ENCODE results near the gene C17orf78.
"Not testable (repeated sequence)": the region's sequence is repeated elsewhere in the genome, so short reads cannot be mapped to it uniquely, and the experiment has no call there.

C17orf78 gene

DNA sequence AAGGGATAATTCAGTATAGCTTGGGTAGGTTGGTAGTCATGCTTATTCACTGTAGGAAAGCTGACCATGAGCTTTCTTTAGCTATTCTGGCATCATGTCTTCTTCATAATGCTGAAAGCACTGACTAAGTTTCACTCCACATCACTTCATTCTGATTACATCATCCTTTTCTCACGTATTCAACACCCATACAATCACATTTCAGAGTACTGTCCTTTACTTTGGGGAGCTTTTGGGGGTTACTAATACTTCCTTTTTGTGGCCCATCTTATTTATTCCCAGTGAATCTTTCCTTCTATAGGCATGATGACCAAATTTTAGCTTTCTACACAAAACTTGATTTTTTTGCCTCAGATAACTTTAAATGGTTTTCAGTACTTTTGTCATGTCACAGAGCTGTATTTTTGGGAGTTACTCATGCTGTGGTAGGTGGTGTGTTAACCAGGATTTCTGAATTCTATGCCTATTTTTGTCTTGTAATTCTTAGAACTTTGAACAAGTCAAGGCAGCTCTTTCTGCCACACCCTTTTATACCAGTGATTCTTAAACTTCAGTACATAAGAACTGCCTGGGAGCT lies 54.4 kb downstream of the C17orf78 start:
- no peak for DNase-seq

GRCh38 chr17:37432671-37433070 lies 56.9 kb downstream of the C17orf78 start:
- no peak for DNase-seq

GRCh38 chr17:37438141-37438540 lies 62.4 kb downstream of the C17orf78 start:
- DNase-seq, result no peak

DNA sequence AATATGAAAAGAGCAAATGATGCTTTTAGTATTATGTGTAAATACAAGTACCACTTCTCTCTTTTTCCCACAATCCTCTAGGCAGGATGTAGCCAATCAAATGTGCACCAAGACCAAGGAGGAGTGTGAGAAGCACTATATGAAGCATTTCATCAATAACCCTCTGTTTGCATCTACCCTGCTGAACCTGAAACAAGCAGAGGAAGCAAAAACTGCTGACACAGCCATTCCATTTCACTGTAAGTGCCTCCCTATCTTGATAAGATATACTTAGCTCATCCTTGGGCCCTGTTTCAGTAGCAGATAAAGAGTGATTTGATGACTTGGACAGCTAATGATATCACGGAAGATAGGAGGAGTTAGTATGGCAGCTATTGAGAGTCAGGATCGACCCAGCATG lies 64.6 kb downstream of the C17orf78 start:
- no peak for DNase-seq

- DNase-seq, result not testable (repeated sequence)
Observed at GRCh38 chr17:37441369-37442014, 65.7 kb downstream of the C17orf78 start.
